Fibroblast of skin of right biceps (primary cell): Measurements from ENCODE around the gene DTYMK.
A peak's percentile ranks its signal among the peaks of the same experiment; 100 is the strongest.

ENCODE experiments used
- DNase-seq: peaks from one replicate; pipeline ENCODE4 v3.0.0-alpha.2; 2013

The DTYMK gene

GRCh38 chr2:241686650-241687425, at the start of gene DTYMK:
Gene DTYMK, minus strand, starts transcription at chr2:241686815. Its CDS starts 32 bp downstream, at chr2:241686783.
- DNase-seq = peak; percentile 97

- no peak for DNase-seq
These were observed 49.5 kb upstream of the DTYMK start for GRCh38 chr2:241736111-241736510.

DNA sequence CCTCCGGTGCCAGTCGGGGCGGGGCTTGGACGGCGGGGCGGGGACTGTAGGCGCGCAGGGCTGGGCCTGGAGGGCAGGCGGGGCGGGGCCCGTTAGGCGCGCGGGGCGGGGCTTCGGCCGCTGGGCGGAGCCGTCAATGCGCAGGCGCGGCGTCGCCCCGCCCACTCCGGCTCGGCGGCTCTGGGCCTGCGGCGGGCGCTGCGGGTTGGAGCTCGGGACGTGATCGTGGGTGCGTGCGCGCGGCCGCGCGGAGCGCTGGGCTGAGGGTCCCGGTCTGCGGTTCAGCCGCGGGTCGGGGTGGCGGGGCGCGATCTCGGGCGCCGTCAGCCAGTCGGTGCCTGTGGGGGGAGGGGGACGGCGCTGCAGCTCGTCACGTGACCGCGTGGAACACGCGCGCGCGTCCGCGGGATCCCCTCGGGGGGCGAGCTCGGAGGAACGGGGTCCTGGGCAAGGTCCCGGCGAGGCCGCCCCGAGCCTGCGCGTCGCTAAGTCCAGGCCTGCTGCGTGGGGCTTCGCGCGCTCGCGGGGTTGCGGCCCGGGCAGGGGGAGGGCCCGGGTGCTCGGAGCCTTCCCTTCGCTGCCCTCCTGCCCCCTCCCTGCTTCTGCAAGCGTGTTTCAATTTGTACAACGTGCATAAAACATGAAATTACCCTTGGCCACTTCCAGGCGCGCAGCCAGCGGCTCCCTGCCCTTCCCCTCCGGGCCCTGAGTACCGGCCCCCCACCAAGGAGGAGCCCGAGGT, 48.0 kb upstream of the DTYMK start, which contains the start of gene D2HGDH:
Gene D2HGDH, plus strand, starts transcription at position 164 of the 742 bp plus-strand sequence. CDS start 595 bp downstream, outside the sequence.
- peak; percentile 83 for DNase-seq

DNA sequence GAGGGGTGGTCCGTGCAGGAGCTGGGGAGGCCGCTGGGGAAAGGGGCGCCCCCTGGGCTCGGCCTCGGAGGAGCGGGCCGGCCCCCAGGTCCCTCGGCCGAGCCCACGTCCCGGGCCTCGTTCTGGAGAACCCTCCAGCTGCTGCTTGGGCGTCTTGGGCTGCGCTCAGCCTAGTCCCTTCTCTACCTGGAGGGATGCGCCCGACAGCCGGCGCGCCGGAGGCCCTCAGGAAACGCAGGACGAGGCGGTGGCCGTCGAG, 47.5 kb upstream of the DTYMK start:
- DNase-seq = no peak

GRCh38 chr2:241733391-241734207, 47.0 kb upstream of the DTYMK start:
- DNase-seq = no peak

DNA sequence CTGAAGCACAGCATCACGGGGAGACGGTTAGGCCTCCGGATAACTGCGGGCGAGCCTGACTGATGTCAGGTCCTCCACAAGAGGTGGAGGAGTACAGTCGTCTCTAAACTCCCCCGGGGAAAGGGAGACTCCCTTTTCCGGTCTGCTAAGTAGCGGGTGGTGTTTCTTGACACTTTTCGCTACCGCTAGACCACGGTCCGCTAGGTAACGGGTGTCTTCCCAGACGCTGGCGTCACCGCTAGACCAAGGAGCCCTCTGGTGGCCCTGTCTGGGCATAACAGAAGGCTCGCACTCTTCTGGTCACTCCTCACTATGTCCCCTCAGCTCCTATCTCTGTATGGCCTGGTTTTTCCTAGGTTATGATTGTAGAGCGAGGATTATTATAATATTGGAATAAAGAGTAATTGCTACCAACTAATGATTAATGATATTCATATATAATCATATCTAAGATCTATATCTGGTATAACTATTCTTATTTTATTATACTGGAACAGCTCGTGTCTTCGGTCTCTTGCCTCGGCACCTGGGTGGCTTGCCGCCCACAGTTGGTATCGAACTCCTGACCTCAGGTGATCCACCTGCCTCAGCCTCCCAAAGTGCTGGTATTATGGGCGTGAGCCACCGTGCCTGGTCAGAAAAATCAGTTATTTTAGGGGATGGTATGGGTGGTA, 46.0 kb upstream of the DTYMK start:
- peak; percentile 50 for DNase-seq

DNA sequence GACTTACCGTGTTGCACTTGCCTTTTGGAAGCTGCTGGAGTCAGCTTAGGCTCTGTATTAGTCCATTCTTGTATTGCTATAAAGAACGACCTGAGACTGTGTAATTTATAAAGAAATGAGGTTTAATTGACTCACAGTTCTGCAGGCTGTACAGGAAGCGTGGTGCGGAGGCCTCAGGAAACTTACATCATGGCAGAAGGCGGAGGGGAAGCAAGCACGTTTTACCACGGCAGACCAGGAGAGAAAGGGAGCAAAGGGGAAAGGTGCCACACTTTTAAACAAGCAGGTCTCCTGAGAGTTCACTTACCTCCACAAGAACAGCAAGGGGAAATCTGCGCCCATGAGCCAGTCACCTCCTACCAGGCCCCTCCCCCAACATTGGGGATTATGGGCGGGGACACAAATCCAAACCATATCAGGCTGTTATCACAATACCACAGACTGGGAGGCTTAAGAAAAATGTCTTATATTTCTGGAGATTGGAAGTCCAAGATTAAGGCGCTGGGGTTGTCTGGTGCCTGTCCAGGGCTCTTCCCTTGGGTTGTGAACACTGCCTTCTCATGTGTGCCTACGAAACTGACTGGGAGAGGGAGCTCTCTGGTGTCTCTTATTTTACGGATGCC, 44.2 kb upstream of the DTYMK start:
- DNase-seq = no peak

DNA sequence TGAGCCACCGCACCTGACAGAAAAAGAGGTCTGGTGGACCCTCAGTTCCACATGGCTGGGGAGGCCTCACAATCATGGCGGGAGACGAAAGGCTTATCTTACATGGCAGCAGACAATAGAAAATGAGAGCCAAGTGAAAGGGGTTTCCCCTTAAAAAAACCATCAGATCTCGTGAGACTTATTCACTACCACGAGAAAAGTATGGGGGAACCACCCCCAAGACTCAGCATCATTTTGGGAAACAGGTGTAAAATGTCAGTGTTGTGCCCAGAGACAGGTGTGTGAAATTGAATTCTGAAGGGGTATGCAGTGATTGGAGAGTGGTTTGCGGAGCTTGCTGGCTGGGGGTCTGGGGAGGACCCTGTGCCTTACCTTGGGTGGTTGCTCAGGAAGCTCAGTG, 43.3 kb upstream of the DTYMK start:
- no peak for DNase-seq

- DNase-seq = no peak
These were observed 42.0 kb upstream of the DTYMK start for GRCh38 chr2:241728627-241729026.

DNA sequence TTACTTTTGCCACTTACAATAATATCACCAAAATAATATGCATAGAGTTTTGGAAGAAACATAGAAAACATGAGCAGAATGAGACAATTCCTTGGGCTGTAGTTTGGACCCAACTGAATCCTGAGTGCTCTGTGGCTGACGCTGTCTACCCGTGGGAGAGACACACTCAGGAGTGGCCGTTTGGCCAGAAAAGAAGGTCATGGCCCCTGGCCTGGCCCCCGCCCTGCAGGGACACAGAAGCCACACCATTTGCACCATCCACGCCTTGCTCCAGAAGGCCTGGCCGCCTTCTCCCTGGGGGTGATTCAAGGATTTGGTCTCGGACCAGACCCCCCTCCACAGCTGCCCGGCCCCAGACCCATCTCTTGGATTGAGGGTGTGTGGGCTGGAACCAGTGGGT, 41.4 kb upstream of the DTYMK start:
- DNase-seq = no peak

GRCh38 chr2:241726459-241726858, 39.8 kb upstream of the DTYMK start:
- DNase-seq = no peak

GRCh38 chr2:241724975-241725870, 38.6 kb upstream of the DTYMK start:
- DNase-seq = no peak

GRCh38 chr2:241724259-241724974, 37.8 kb upstream of the DTYMK start:
- DNase-seq = no peak

DNA sequence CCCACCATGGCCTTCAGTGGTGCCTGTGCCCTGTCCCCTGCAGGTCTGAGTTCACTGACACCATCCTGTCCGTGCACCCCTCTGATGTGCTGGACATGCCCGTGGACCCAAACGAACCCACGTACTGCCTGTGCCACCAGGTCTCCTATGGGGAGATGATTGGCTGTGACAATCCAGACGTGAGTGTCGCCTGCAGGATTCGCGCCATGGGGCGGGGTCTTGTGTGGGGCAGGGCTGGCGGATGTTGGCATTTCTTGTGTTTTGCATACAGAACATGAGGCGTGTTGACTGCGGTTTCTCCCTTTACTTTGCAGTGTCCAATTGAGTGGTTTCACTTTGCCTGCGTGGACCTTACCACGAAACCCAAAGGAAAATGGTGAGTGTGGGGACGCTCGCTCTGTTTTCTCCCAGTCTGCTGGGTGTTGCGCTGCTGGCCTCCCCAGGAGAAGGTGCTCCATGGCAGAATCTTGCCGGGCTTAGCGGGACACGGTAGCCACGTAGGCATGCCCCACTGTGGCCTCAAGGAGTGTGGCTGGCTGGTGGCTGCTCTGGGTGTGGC, 36.4 kb upstream of the DTYMK start:
- DNase-seq = no peak

DNA sequence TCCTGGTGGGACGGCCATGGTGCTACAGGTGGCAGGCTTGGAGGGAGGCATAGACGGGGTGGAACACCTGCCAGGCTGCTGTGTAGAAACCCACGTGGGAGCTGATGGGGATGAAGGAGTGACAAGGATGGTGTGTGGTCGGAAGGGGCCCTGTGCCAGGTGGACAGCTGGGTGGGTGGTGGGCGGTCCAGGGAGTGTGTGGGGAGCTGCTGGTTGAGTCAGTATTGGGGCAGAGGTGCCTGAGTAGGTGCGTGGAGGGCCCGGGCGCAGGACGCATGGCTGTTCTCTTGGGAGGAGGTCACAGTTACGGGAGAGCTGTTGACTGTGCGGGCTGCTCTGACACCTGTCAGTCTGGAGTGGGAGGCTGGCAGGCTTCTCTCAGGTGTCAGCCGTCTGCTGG, 35.2 kb upstream of the DTYMK start:
- no peak for DNase-seq

DNA sequence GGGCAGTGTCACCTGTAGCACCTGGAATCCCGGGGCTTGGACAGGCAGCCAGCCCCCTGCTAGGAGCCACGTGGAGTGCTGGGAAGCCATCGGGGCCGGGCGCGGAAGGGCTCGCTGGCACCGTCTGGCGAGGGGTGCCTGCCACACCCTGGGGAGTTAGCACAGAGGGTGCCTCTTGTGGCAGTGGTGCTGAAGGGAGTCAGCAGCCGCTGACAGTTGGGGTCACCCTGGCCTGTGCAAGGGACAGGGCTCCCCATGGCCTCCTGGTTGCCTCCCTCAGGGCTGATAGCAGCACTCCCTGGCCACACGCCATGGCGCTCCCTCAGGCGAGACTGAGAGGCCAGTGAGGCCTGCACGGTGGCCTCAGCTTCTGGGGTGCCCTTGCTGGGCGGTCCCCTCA, 33.9 kb upstream of the DTYMK start:
- DNase-seq = no peak

- DNase-seq = no peak
These were observed 33.5 kb upstream of the DTYMK start for GRCh38 chr2:241720099-241720498.

DNA sequence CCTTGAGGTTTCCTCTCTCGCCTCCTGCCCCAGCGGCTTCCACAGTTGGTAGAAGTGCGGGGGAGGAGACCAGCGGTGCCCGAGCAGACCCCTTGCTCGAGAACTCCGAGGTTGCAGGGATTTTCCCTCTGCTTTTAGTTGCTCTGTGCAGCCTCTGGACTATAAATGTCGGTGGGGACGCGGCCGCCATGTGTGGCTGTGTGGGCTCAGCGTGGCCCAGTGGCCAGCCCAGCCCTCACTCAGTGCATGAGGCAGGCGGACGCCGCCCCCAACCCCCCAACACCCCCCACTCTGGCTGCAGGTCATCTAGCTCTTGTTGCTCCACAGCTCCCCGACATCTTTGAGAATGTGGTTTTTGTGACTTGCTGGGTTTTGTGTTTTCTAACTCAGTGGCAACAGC, 32.5 kb upstream of the DTYMK start:
- no peak for DNase-seq

DNA sequence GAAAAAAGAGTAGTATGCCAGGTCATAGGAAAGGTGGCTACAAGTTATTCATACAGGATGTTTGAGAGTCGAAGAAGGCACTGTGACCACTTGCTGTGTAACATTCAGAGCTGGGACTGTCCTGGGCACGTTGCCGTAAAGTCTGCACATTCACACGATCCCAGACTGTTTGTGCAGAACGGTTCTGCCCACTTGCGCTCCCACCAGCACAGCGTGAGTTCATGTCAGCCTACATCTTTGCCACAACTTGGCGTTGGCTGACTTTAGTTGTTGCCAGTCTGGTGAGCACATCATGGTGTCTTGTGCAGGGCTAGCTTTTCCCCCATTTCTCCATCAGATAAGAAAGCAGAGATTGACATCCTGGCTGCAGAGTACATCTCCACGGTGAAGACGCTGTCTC, 22.3 kb upstream of the DTYMK start:
- no peak for DNase-seq

- DNase-seq = no peak
These were observed 19.9 kb upstream of the DTYMK start for GRCh38 chr2:241706537-241706936.
